Stimulated activated CD8-positive, alpha-beta memory T cell treated with anti-CD3 and anti-CD28 coated beads, Interleukin-7, amount 100 ng/mL, for 24 hours (primary cell): Measurements from ENCODE around the gene RHO.

ENCODE experiments used
- DNase-seq: peaks from one replicate; pipeline ENCODE4 v3.0.0-alpha.2; 2020; ENCODE audit warnings: low read depth

The RHO gene

GRCh38 chr3:129519896-129520715, 8.3 kb upstream of the RHO start:
- DNase-seq, result no peak

GRCh38 chr3:129520960-129521359, 7.5 kb upstream of the RHO start:
- DNase-seq, result no peak

DNA sequence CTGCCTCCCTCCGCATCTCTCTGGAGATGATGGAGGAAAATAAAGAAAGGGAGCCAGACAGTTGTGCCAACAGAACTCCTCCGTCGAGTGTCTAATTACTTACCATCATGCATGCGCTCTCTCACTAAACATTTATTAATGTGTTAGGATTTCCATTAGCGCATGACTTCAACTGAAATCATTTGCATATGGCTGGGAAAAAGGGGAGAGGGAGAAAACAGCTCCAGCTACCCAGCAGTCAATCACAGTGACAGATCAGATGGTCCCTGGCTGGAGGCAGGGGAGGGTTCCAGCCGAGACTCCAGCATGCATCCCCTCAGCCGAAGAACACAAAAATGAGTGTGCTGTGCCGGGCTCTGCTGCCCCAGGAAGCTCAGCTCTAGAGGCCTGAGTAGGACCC, 6.8 kb upstream of the RHO start:
- no peak for DNase-seq

- no peak for DNase-seq
These were observed 5.5 kb upstream of the RHO start for GRCh38 chr3:129522953-129523352.

GRCh38 chr3:129524081-129524480, 4.4 kb upstream of the RHO start:
- DNase-seq, result no peak

GRCh38 chr3:129525341-129525968, 3.0 kb upstream of the RHO start:
- no peak for DNase-seq

GRCh38 chr3:129526121-129526900, 2.1 kb upstream of the RHO start:
- no peak for DNase-seq

DNA sequence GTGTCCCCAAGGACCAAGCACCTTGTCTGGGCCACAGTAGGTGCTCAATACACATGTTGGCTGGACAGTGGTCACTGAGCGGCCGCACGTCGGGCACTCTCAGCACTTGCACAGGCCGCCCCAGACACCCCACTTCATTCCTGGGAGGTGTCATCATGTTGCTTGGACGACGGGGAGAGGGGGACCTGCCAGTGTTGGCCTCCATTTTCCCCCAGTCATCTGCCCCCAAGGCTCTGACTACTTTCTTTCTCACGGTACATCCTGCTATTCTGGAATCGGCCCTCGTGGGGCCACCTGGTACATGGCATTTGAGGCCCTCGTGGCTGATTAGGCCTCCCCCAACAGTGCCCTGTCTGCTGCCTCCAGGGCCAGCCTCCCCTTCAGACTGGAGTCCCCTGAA, 1.2 kb upstream of the RHO start:
- no peak for DNase-seq

DNA sequence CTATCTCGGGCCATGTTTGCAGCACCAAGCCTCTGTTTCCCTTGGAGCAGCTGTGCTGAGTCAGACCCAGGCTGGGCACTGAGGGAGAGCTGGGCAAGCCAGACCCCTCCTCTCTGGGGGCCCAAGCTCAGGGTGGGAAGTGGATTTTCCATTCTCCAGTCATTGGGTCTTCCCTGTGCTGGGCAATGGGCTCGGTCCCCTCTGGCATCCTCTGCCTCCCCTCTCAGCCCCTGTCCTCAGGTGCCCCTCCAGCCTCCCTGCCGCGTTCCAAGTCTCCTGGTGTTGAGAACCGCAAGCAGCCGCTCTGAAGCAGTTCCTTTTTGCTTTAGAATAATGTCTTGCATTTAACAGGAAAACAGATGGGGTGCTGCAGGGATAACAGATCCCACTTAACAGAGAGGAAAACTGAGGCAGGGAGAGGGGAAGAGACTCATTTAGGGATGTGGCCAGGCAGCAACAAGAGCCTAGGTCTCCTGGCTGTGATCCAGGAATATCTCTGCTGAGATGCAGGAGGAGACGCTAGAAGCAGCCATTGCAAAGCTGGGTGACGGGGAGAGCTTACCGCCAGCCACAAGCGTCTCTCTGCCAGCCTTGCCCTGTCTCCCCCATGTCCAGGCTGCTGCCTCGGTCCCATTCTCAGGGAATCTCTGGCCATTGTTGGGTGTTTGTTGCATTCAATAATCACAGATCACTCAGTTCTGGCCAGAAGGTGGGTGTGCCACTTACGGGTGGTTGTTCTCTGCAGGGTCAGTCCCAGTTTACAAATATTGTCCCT, 1.2 kb downstream of the RHO start:
- DNase-seq, result no peak

- DNase-seq, result no peak
These were observed 1.9 kb downstream of the RHO start for GRCh38 chr3:129530251-129530791.

GRCh38 chr3:129530821-129531220, 2.4 kb downstream of the RHO start:
- DNase-seq, result no peak

DNA sequence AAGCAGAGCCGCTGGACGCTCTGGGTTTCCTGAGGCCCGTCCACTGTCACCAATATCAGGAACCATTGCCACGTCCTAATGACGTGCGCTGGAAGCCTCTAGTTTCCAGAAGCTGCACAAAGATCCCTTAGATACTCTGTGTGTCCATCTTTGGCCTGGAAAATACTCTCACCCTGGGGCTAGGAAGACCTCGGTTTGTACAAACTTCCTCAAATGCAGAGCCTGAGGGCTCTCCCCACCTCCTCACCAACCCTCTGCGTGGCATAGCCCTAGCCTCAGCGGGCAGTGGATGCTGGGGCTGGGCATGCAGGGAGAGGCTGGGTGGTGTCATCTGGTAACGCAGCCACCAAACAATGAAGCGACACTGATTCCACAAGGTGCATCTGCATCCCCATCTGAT, 3.3 kb downstream of the RHO start:
- no peak for DNase-seq

DNA sequence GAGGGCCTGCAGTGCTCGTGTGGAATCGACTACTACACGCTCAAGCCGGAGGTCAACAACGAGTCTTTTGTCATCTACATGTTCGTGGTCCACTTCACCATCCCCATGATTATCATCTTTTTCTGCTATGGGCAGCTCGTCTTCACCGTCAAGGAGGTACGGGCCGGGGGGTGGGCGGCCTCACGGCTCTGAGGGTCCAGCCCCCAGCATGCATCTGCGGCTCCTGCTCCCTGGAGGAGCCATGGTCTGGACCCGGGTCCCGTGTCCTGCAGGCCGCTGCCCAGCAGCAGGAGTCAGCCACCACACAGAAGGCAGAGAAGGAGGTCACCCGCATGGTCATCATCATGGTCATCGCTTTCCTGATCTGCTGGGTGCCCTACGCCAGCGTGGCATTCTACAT, 3.8 kb downstream of the RHO start:
- DNase-seq, result no peak

- no peak for DNase-seq
These were observed 5.0 kb downstream of the RHO start for GRCh38 chr3:129533406-129533805.

- DNase-seq, result no peak
These were observed 6.1 kb downstream of the RHO start for GRCh38 chr3:129534428-129535027.

DNA sequence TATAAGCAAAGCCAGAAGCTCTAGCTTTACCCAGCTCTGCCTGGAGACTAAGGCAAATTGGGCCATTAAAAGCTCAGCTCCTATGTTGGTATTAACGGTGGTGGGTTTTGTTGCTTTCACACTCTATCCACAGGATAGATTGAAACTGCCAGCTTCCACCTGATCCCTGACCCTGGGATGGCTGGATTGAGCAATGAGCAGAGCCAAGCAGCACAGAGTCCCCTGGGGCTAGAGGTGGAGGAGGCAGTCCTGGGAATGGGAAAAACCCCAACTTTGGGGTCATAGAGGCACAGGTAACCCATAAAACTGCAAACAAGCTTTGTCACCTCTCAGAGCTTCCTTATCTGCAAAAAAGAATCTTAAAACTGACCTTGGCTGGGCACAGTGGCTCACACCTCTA, 6.6 kb downstream of the RHO start:
- DNase-seq, result no peak

GRCh38 chr3:129536374-129536667, 7.9 kb downstream of the RHO start:
- no peak for DNase-seq

DNA sequence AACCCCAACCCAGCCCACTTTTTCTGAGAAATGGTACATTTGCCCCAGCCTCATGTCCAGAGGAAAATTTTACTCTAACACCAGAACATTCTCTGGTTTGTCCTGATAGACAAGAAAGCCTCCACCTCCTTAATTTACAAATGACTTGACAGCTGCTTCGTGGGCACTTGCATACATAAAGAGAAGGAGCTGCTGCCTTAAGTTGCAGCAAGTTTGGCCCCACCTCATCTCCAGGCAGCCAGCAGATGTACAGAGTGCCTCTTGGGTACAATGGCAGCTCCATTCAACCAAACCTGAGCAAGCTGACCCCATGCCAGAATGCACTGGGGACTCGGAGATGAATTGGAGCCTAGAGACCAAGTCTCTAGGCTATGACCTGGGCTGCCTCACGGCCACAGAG, 8.4 kb downstream of the RHO start:
- no peak for DNase-seq

GRCh38 chr3:129539206-129539605, 10.8 kb downstream of the RHO start:
- no peak for DNase-seq

DNA sequence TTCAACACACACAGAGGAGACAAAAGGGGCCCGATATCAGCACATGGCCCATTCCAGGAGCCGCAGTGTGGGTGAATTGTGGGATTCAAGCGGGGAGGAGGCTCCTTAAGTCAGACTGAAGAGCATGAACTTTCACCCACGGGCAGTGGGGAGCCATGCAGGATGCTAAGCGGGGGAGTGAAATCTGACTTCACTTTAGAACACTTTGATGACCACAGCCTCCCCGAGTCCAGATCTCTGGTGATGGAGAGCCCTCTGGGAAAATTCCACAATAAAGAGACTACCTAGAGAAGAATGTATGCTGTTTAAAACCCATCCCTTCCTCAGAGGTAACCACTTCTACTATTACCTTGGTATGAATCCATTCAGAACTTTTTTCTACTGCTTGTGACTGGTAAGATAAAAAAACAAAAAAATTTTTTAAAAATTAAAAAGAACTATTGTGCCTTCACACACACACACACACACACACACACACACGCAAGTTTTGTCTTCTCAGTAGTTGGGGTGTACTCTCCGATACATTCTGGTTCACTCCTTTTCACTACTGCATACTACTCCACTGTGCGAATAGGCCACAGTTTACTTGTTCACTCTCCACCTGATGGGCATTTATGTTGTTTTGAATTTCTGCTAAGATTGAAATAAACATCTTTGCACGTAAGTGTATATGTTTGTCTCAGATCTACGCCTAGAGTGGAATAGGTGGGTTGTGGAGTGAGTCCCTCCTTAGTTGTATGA, 12.5 kb downstream of the RHO start:
- DNase-seq, result no peak

DNA sequence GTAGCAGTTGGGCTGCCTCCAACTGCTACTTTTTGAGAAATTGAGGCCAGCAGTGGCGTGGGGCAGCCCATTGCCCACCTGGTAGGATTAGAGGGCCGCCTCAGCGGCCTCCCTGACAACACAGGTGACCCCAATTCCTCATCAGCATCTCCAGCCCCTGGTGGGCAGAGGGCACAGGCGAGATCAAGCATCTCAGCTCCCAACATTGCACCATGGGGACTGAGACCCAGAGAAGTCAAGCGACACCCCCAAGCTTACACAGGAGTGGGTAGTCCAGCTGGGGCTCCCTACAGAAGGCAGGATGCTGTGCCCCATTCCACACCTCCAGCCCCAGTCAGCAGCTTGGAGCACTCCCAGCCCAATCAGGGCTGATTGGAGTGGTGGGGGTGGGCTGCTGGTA, 14.3 kb downstream of the RHO start:
- DNase-seq, result no peak
